Upper lobe of right lung (tissue), 1 donor: Measurements from ENCODE around the gene TFDP1. TPM values are rescaled to one million over a fixed set of nuclear protein-coding genes. Genes with fewer than 3 reads are reported as not detected.

Source experiments
- ATAC-seq: fragments of 200-7000 bp; cut with Tn5 transposase; one replicate; pipeline ENCODE4 v1.9.1; 2020; ENCODE audit warnings: mild to moderate bottlenecking, moderate library complexity
- DNase-seq: peaks from one replicate; pipeline ENCODE4 v3.0.0-alpha.2; 2020
- H3K27ac ChIP-seq: fragments of 200-600 bp; one replicate; pipeline ENCODE4 v1.8.0; 2022
- H3K27me3 ChIP-seq: fragments of 200-600 bp; one replicate; pipeline ENCODE4 v1.8.0; 2022; ENCODE audit warnings: mild to moderate bottlenecking
- H3K36me3 ChIP-seq: fragments of 200-600 bp; one replicate; pipeline ENCODE4 v1.8.0; 2022
- H3K4me1 ChIP-seq: fragments of 200-600 bp; one replicate; pipeline ENCODE4 v1.8.0; 2022
- H3K4me3 ChIP-seq: fragments of 200-600 bp; one replicate; pipeline ENCODE4 v1.8.0; 2022; ENCODE audit warnings: mild to moderate bottlenecking
- H3K9me3 ChIP-seq: fragments of 200-600 bp; one replicate; pipeline ENCODE4 v1.8.0; 2022
- CTCF ChIP-seq: fragments of 200-600 bp; IDR thresholded peaks from one replicate; pipeline ENCODE4 v1.8.0; 2022; ENCODE audit warnings: antibody characterized with exemption
- intact Hi-C: fragments of 100-400 bp; cut with DNase I; formaldehyde crosslinking; loops from one replicate; pipeline ENCODE4 v1.11.0; 2022
- total RNA-seq: library from RNA; stranded (reverse); fragmentation: NEBNext Ultra II Directional; extraction: Animal tissue kit (Norgen Biotek cat#: 25700); gene quantifications from one replicate; pipeline ENCODE4 v1.2.1, GENCODE V29; 2021
- donor health status: DM: no; HTN: yes; CAD: no; lungs with severe emphysema.

The TFDP1 gene
- total RNA-seq, 1 donor from 2014 or later = 42.3 TPM

DNA sequence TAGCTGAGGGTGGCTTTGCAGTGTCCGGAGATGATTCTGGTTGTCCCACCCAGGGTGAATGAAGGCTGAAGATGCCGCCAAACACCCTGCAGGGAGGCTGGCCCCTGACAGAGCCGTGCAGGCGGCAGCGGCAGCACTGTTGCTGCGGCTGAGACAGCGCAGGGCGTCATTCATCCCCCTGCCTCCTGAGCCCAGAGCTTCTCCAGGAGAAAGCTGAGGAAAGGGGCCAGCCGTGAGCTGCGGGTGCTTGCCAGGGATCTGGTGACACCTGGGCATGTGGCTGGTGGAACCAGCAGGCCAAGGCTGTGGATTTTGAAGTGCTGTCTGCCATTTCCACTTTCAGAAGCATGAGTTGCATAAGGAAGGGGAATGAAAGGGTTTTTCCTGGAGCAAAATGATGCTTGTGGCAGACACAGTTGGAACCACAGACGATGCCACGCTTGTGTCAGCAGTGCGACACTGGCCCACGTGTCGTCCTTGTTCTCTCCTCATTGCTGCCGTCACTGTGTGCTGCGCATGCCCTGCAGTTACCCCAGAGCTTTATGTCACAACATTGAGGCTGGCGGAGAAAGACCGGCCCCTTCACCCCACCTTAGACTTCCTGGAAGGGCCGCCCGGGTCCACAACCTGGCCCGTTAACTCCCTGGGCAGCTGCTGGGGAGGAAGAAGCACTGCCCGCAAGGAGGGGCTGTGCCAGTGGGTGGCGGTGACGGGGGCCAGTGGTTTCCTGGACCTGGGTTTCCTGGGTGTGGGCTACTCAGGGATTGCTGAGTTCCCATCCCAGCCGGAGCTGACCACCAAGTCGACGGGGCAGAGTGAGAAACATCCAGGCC, 22.7 kb downstream of the TFDP1 start:
- no peak for TF ChIP-seq CTCF
- Histone ChIP-seq H3K9me3 (no peaks in the 10 kb centered on the region), H3K4me1 (no peaks in the 10 kb centered on the region), H3K36me3 (peaks cover 8% of the 10 kb centered on the region), H3K27ac (no peak overlapping the region), H3K4me3 (no peak overlapping the region), H3K27me3 (no peaks in the 10 kb centered on the region)
- DNase-seq (peak; percentile 72), ATAC-seq (peak; percentile 63)
- intact Hi-C loops = no loop called here

DNA sequence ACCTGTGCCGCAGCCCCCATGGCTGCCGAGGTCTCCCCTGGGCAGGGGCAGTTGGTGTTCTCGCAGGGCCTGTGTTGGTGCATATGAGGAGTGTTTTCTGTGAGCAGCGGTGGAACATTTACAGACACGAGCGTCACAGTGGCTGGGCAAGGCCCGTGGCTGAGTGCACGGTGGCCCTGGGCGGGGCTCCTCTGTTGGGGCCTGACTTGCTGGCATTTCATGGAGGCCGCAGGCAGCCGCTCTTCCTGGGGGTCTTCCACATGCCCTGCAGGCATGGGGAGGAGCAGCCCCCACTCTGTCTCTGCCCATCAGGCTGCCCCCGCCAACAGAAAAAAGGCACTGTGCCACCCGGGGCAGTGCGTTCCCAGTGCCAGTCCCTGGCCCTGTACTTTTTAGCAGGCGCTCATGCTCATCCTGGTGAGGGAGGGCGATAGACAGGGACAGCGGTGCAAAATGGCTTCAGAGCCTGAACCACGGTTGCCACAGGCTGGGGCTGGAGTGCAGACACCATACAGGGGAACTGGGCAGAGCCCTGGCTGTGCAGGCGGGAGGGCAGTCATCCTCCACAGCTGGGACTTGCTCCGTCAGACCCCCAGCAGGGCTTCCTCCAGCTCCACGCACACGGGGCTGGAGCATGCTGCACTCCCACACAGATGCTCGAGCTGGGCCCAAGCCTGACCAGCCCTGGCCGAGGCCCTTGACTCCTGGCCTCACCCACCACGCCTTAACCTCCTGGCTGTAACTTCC, 23.5 kb downstream of the TFDP1 start:
- intact Hi-C loops = no loop called here
- Histone ChIP-seq H3K27me3 (no peaks in the 10 kb centered on the region), H3K36me3 (peaks cover 8% of the 10 kb centered on the region), H3K27ac (no peak overlapping the region), H3K9me3 (no peaks in the 10 kb centered on the region), H3K4me1 (no peaks in the 10 kb centered on the region), H3K4me3 (no peak overlapping the region)
- TF ChIP-seq CTCF = no peak
- DNase-seq (no peak), ATAC-seq (peak; percentile 6)

DNA sequence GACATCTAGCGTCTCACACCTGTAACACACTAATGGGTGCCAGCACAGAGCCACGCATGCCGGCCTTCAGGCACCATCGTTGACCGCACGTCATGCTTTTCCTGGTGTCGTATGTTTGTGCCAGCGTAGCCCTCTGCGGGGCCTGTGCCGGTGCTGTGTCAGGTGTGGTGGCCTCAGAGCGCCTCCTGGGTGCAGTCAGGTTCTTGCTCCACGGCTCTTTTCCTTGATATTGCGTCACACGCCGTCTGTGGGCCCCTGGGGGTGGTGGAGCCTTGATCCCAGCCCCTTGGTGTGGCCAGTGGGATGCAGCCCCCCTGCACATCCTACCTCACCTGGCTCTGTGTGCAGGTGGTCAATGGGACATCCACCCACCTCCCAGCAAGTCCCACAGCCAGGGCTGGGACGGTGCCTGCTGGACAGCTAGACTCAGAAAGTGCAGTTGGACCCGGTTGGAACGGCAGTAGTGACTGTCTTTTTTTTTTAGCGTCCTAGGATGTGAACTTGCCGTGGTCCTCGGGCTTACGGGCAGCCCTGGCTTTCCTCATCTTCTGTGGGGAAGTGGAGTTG, 24.5 kb downstream of the TFDP1 start:
- no peak overlapping the region for H3K27ac ChIP-seq
- H3K36me3 ChIP-seq = peaks cover 8% of the 10 kb centered on the region
- intact Hi-C loops = no loop called here
- H3K4me1 ChIP-seq = no peaks in the 10 kb centered on the region
- no peak for DNase-seq
- no peak for TF ChIP-seq CTCF
- H3K27me3 ChIP-seq = no peaks in the 10 kb centered on the region
- H3K9me3 ChIP-seq = no peaks in the 10 kb centered on the region
- no peak overlapping the region for H3K4me3 ChIP-seq
- ATAC-seq = no peak

DNA sequence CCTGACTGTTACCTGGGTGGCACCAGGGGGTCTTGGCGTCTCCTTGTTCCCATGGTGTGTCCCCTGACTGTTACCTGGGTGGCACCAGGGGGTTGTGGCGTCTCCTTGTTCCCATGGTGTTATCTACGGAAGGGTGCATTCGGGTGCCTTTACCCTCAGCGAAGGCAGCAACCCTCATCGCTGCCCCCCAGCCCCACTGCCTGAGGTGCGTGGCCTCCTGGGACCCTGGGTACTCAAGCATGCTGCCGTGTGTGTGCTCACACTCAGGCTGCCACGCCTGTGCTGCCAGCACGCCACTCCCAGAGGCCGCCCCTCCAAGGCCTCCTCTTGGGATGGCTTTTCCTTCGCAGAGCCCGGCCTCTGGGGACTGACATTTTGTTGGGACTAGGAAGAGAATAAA, 25.1 kb downstream of the TFDP1 start:
- no peak for DNase-seq

GRCh38 chr13:113610266-113610665, 25.7 kb downstream of the TFDP1 start:
- intact Hi-C loops = no loop called here

More for the DNA sequence above, 25.1 kb downstream of the TFDP1 start:
- no peak for TF ChIP-seq CTCF
- intact Hi-C loops = no loop called here
- Histone ChIP-seq H3K4me1 (no peaks in the 10 kb centered on the region), H3K4me3 (no peak overlapping the region), H3K36me3 (peaks cover 8% of the 10 kb centered on the region), H3K27me3 (no peaks in the 10 kb centered on the region), H3K27ac (no peak overlapping the region), H3K9me3 (no peaks in the 10 kb centered on the region)
- ATAC-seq = no peak

More at GRCh38 chr13:113610266-113610665, 25.7 kb downstream of the TFDP1 start:
- ATAC-seq = no peak
- H3K4me3 ChIP-seq = no peak overlapping the region
- H3K9me3 ChIP-seq = no peaks in the 10 kb centered on the region
- H3K27me3 ChIP-seq = no peaks in the 10 kb centered on the region
- H3K4me1 ChIP-seq = no peaks in the 10 kb centered on the region
- H3K27ac ChIP-seq = no peak overlapping the region
- DNase-seq = no peak
- TF ChIP-seq CTCF = no peak
- H3K36me3 ChIP-seq = peaks cover 8% of the 10 kb centered on the region
